HG03175 (cell line): ENCODE results near the gene PCDHA5.
"Not testable (repeated sequence)": the region's sequence is repeated elsewhere in the genome, so short reads cannot be mapped to it uniquely, and the experiment has no call there.

Source experiments
- ATAC-seq: cut with Tn5 transposase; IDR thresholded peaks from one replicate; pipeline ENCODE4 v1.9.1; 2021; ENCODE audit warnings: mild to moderate bottlenecking, moderate library complexity; ENCODE audit not compliant: unreplicated experiment

Gene PCDHA5

DNA sequence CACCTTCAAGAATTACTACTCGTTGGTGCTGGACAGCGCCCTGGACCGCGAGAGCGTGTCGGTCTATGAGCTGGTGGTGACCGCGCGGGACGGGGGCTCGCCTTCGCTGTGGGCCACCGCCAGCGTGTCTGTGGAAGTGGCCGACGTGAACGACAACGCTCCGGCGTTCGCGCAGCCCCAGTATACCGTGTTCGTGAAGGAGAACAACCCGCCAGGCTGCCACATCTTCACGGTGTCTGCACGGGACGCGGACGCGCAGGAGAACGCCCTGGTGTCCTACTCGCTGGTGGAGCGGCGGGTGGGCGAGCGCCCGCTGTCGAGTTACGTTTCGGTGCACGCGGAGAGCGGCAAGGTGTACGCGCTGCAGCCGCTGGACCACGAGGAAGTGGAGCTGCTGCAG is 1.6 kb downstream of the PCDHA5 start:
- ATAC-seq, result not testable (repeated sequence)

DNA sequence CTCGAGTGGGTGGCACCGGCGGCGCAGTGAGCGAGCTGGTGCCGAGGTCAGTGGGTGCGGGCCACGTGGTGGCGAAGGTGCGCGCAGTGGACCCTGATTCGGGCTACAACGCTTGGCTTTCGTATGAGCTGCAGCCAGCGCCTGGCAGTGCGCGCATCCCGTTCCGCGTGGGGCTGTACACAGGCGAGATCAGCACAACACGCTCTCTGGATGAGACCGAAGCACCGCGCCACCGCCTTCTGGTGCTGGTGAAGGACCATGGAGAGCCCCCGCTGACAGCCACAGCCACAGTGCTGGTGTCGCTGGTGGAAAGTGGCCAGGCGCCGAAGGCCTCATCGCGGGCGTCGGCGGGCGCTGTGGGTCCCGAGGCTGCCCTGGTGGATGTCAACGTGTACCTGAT is 2.1 kb downstream of the PCDHA5 start:
- ATAC-seq, result no peak

DNA sequence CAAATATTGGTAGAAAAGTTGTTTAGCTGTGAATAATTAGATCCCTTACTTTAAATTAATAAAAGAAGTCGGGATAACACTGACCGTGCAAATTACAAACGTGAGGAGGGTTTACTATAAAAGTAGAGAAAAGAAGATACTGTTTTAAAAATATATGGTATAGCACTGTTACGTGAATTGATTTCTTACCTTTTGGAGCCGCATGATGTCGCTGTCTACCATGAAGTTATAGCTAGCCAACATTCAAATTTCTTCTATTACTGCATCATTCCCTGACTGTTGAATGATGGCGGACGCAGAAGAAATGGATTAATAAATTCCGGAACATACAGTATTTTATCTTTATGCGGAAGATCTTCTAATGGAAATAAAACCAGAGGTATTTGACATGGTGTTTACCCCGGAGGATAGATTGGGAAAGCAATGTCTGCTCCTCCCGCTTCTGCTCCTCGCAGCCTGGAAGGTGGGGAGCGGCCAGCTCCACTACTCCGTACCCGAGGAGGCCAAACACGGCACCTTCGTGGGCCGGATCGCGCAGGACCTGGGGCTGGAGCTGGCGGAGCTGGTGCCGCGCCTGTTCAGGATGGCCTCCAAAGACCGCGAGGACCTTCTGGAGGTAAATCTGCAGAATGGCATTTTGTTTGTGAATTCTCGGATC is 6.4 kb downstream of the PCDHA5 start, which contains the start of gene PCDHA6:
PCDHA6 (plus strand) TSS at position 257 of the 658 bp plus-strand sequence; CDS start at position 389, 132 bp downstream.
- no peak for ATAC-seq

DNA sequence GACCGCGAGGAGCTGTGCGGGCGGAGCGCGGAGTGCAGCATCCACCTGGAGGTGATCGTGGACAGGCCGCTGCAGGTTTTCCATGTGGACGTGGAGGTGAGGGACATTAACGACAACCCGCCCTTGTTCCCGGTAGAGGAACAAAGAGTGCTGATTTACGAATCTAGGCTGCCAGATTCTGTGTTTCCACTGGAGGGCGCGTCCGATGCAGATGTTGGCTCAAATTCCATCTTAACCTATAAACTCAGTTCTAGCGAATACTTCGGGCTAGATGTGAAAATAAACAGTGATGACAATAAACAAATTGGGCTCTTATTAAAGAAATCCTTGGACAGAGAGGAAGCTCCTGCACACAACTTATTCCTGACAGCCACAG is 6.9 kb downstream of the PCDHA5 start:
- ATAC-seq, result no peak

DNA sequence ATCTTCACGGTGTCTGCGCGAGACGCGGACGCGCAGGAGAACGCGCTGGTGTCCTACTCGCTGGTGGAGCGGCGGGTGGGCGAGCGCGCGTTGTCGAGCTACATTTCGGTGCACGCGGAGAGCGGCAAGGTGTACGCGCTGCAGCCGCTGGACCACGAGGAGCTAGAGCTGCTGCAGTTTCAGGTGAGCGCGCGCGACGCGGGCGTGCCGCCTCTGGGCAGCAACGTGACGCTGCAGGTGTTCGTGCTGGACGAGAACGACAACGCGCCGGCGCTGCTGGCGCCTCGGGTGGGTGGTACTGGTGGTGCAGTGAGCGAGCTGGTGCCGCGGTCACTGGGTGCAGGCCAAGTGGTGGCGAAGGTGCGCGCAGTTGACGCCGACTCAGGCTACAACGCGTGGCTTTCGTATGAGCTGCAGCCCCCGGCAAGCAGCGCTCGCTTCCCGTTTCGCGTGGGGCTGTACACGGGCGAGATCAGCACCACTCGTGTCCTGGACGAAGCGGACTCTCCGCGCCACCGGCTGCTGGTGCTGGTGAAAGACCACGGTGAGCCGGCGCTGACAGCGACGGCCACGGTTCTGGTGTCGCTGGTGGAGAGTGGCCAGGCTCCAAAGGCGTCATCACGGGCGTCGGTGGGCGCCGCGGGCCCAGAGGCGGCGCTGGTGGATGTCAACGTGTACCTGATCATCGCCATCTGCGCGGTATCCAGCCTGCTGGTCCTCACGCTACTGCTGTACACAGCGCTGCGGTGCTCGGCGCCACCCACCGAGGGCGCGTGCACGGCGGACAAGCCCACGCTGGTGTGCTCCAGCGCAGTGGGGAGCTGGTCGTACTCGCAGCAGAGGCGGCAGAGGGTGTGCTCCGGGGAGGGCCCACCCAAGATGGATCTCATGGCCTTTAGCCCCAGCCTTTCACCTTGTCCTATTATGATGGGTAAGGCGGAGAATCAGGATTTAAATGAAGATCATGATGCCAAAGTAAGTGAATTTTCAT is 8.4 kb downstream of the PCDHA5 start:
- ATAC-seq, result not testable (repeated sequence)

DNA sequence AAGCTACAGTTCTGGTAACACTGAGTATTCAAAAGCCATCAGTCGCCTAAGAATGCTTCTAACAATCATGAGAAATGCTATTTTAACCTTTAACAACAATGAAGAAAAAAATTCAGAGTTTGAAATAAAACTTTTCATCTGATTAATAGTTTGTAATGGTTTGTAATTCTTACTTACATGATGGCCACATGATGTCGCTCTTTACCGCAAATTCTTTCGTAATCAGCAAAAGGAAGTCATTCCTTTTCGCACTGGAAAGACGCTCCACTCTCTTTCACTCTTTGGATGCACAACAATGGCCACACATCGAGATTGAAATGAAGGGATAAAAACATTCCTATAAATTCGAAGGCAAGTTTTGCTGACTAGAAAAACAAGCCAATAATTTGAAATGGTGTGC is 12.6 kb downstream of the PCDHA5 start, which contains the start of gene PCDHA7:
PCDHA7 (plus strand) TSS at position 277 of the 400 bp plus-strand sequence; CDS start at position 392, 115 bp downstream.
- no peak for ATAC-seq

DNA sequence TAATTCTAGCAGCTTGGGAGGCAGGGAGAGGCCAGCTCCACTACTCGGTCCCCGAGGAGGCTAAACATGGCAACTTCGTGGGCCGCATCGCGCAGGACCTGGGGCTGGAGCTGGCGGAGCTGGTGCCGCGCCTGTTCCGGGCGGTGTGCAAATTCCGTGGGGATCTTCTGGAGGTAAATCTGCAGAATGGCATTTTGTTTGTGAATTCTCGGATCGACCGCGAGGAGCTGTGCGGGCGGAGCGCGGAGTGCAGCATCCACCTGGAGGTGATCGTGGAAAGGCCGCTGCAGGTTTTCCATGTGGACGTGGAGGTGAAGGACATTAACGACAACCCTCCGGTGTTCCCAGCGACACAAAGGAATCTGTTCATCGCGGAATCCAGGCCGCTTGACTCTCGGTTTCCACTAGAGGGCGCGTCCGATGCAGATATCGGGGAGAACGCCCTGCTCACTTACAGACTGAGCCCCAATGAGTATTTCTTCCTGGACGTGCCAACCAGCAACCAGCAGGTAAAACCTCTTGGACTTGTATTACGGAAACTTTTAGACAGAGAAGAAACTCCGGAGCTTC is 13.1 kb downstream of the PCDHA5 start:
- not testable (repeated sequence) for ATAC-seq

DNA sequence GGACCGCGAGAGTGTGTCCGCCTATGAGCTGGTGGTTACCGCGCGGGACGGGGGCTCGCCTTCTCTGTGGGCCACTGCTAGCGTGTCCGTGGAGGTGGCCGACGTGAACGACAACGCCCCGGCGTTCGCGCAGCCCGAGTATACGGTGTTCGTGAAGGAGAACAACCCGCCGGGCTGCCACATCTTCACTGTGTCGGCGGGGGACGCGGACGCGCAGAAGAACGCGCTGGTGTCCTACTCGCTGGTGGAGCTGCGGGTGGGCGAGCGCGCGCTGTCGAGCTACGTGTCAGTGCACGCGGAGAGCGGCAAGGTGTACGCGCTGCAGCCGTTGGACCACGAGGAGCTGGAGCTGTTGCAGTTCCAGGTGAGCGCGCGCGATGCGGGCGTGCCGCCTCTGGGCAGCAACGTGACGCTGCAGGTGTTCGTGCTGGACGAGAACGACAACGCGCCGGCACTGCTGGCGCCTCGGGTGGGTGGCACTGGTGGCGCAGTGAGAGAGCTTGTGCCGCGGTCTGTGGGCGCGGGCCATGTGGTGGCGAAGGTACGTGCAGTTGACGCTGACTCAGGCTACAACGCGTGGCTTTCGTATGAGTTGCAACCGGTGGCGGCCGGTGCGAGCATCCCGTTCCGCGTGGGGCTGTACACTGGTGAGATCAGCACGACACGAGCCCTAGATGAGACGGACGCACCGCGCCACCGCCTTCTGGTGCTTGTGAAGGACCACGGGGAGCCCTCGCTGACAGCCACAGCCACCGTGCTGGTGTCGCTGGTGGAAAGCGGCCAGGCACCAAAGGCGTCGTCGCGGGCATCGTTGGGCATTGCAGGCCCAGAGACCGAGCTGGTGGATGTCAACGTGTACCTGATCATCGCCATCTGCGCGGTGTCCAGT is 14.5 kb downstream of the PCDHA5 start:
- no peak for ATAC-seq

DNA sequence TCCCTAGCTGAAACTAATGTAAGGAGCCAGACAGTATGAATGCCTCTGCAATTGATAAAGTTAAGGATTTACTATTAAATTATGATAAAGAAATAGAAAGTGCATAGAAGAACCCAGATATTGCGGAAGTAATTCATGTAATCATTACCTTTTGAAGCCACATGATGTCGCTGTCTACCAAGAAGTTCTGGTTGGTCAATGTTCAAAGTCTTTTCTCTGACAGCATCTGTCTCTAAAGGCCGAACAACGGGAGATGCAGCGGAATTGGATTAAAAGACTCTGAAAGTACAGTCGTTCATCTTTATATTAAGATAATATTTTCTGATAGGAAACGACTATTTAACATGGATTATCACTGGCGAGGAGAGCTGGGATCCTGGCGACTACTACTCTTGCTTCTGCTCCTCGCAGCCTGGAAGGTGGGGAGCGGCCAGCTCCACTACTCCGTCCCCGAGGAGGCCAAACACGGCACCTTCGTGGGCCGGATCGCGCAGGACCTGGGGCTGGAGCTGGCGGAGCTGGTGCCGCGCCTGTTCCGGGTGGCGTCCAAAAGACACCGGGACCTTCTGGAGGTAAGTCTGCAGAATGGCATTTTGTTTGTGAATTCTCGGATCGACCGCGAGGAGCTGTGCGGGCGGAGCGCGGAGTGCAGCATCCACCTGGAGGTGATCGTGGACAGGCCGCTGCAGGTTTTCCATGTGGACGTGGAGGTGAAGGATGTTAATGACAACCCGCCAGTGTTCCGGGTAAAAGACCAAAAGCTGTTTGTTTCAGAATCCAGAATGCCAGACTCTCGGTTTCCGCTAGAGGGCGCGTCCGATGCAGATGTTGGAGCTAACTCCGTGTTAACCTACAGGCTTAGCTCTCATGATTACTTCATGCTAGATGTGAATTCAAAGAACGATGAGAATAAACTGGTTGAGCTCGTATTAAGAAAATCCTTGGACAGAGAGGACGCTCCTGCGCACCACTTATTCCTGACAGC is 19.9 kb downstream of the PCDHA5 start, which contains the start of gene PCDHA8:
PCDHA8 (plus strand) TSS at position 210 of the 985 bp plus-strand sequence; CDS start at position 345, 135 bp downstream.
- no peak for ATAC-seq

DNA sequence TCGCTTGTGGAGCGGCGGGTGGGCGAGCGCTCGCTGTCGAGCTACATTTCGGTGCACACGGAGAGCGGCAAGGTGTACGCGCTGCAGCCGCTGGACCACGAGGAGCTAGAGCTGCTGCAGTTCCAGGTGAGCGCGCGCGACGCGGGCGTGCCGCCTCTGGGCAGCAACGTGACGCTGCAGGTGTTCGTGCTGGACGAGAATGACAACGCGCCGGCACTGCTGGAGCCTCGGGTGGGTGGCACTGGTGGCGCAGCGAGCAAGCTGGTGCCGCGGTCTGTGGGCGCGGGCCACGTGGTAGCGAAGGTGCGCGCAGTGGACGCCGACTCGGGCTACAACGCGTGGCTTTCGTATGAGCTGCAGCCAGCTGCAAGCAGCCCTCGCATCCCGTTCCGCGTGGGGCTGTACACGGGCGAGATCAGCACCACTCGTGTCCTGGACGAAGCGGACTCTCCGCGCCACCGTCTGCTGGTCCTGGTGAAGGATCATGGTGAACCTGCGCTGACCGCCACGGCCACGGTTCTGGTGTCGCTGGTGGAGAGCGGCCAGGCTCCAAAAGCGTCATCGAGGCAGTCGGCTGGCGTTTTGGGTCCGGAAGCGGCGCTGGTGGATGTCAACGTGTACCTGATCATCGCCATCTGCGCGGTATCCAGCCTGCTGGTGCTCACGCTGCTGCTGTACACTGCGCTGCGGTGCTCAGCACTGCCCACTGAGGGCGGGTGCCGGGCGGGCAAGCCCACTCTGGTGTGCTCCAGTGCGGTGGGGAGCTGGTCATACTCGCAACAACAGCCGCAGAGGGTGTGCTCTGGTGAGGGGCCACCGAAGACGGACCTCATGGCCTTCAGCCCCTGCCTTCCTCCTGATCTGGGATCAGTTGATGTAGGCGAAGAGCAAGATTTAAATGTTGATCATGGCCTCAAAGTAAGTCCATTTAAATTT is 21.7 kb downstream of the PCDHA5 start:
- no peak for ATAC-seq

DNA sequence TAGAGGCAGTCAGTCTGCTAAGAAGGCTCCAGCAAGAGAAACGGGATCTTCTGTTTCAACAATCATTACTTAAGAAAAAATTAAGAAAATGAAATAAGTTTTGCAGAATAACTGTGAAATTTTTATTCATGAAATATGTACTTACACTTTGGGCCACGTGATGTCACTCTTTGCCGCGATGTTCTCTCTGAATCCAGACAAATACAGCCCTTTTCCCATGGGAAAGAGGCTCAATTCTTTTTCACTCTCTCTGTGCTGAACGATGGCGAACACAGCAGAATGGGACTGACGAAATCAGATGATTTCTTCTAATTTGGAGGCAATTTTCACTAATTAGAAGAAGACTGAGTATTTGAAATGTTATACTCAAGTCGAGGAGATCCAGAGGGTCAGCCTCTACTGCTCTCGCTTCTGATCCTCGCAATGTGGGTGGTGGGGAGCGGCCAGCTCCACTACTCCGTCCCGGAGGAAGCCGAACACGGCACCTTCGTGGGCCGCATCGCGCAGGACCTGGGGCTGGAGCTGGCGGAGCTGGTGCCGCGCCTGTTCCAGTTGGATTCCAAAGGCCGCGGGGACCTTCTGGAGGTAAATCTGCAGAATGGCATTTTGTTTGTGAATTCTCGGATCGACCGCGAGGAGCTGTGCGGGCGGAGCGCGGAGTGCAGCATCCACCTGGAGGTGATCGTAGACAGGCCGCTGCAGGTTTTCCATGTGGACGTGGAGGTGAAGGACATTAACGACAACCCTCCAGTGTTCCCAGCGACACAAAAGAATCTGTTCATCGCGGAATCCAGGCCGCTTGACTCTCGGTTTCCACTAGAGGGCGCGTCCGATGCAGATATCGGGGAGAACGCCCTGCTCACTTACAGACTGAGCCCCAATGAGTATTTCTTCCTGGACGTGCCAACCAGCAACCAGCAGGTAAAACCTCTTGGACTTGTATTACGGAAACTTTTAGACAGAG is 27.0 kb downstream of the PCDHA5 start, which contains the start of gene PCDHA9:
PCDHA9 (plus strand) TSS at position 244 of the 964 bp plus-strand sequence; CDS start at position 358, 114 bp downstream.
- not testable (repeated sequence) for ATAC-seq

DNA sequence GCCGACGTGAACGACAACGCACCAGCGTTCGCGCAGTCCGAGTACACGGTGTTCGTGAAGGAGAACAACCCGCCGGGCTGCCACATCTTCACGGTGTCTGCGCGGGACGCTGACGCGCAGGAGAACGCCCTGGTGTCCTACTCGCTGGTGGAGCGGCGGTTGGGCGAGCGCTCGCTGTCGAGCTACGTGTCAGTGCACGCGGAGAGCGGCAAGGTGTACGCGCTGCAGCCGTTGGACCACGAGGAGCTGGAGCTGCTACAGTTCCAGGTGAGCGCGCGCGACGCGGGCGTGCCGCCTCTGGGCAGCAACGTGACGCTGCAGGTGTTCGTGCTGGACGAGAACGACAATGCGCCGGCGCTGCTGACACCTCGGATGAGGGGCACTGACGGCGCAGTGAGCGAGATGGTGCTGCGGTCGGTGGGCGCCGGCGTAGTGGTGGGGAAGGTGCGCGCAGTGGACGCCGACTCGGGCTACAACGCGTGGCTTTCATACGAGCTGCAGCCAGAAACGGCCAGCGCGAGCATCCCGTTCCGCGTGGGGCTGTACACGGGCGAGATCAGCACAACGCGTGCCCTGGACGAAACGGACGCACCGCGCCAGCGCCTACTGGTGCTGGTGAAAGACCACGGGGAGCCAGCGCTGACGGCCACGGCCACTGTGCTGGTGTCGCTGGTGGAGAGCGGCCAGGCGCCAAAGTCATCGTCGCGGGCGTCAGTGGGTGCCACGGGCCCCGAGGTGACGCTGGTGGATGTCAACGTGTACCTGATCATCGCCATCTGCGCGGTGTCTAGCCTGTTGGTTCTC is 28.6 kb downstream of the PCDHA5 start:
- not testable (repeated sequence) for ATAC-seq

DNA sequence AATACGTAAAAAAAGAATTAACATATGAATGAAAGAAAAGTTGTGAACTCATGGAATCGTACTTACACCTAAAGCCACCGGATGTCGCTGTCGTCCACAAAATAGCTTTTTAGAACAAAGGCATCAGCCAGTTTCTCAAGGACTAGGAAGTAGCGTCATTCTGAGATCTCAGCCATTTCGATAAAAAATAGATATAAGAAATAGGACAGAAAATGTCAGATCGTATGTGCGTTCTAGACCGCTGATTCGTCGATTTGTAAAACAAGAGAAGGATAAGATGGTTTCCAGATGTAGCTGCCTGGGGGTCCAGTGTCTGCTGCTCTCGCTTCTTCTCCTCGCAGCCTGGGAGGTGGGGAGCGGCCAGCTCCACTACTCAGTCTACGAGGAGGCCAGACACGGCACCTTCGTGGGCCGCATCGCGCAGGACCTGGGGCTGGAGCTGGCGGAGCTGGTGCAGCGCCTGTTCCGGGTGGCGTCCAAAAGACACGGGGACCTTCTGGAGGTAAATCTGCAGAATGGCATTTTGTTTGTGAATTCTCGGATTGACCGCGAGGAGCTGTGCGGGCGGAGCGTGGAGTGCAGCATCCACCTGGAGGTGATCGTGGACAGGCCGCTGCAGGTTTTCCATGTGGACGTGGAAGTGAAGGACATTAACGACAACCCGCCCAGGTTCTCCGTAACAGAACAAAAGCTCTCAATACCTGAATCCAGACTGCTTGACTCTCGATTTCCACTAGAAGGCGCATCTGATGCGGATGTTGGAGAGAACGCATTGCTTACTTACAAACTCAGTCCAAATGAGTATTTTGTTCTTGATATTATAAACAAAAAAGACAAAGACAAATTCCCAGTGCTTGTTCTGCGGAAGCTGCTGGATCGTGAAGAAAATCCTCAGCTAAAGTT is 34.6 kb downstream of the PCDHA5 start, which contains the start of gene PCDHA10:
PCDHA10 (plus strand) TSS at position 126 of the 903 bp plus-strand sequence; CDS start at position 278, 152 bp downstream.
- ATAC-seq, result no peak

DNA sequence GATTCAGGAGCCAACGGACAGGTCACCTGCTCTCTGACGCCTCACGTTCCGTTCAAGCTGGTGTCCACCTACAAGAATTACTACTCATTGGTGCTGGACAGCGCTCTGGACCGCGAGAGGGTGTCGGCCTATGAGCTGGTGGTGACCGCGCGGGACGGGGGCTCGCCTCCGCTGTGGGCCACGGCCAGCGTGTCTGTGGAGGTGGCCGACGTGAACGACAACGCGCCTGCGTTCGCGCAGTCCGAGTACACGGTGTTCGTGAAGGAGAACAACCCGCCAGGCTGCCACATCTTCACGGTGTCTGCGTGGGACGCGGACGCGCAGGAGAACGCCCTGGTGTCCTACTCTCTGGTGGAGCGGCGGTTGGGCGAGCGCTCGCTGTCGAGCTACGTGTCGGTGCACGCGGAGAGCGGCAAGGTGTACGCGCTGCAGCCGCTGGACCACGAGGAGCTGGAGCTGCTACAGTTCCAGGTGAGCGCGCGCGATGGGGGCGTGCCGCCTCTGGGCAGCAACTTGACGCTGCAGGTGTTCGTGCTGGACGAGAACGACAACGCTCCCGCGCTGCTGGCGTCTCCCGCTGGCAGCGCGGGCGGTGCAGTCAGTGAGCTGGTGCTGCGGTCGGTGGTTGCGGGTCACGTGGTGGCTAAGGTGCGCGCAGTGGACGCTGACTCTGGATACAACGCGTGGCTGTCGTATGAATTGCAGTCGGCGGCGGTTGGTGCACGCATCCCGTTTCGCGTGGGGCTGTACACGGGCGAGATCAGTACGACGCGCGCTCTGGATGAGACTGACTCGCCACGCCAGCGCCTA is 36.0 kb downstream of the PCDHA5 start:
- no peak for ATAC-seq
